Endodermal cell (in vitro differentiated cells): Measurements from ENCODE around the gene DTX1. TPM values are rescaled to one million over a fixed set of nuclear protein-coding genes. Genes with fewer than 3 reads are reported as not detected.

Experiments used
- DNase-seq: peaks from one replicate; pipeline ENCODE4 v3.0.0-alpha.2; 2017
- H3K27ac ChIP-seq: 2 replicates; pipeline ENCODE4 v1.5.1; 2013; ENCODE audit warnings: mild to moderate bottlenecking, low read depth, low read length, moderate library complexity
- H3K27me3 ChIP-seq: 2 replicates; pipeline ENCODE4 v1.6.1; 2013; ENCODE audit warnings: mild to moderate bottlenecking, low read length, moderate library complexity; ENCODE audit not compliant: insufficient read depth, control insufficient read depth, poor library complexity, severe bottlenecking
- H3K36me3 ChIP-seq: 2 replicates; pipeline ENCODE4 v1.7.0; 2013; ENCODE audit warnings: mild to moderate bottlenecking, low read length, moderate library complexity; ENCODE audit not compliant: control insufficient read depth, insufficient read depth
- H3K4me1 ChIP-seq: one replicate; pipeline ENCODE4 v1.7.0; 2013; ENCODE audit warnings: low read length; ENCODE audit not compliant: control insufficient read depth, insufficient read depth
- H3K4me3 ChIP-seq: 2 replicates; pipeline ENCODE4 v1.5.1; 2013; ENCODE audit warnings: mild to moderate bottlenecking, low read length, moderate library complexity
- H3K9ac ChIP-seq: 2 replicates; pipeline ENCODE4 v1.6.1; 2013; ENCODE audit warnings: mild to moderate bottlenecking, low read length, moderate library complexity; ENCODE audit not compliant: poor library complexity, severe bottlenecking; ENCODE audit errors: extremely low read depth
- H3K9me3 ChIP-seq: 2 replicates; pipeline ENCODE4 v1.6.1; 2013; ENCODE audit warnings: mild to moderate bottlenecking, low read length, moderate library complexity; ENCODE audit not compliant: control insufficient read depth
- H3K27ac Mint-ChIP-seq: 2 replicates; pipeline ENCODE4 v1.8.0; 2020; ENCODE audit warnings: mixed read lengths
- H3K27me3 Mint-ChIP-seq: 2 replicates; pipeline ENCODE4 v1.8.0; 2021; ENCODE audit warnings: mild to moderate bottlenecking, mixed read lengths; ENCODE audit not compliant: insufficient read depth
- H3K36me3 Mint-ChIP-seq: 2 replicates; pipeline ENCODE4 v1.8.0; 2020; ENCODE audit warnings: low read depth, mixed read lengths
- H3K4me1 Mint-ChIP-seq: 2 replicates; pipeline ENCODE4 v1.8.0; 2020; ENCODE audit warnings: mixed read lengths
- H3K4me3 Mint-ChIP-seq: 2 replicates; pipeline ENCODE4 v1.8.0; 2020; ENCODE audit warnings: mild to moderate bottlenecking, moderate library complexity, mixed read lengths
- H3K9me3 Mint-ChIP-seq: 2 replicates; pipeline ENCODE4 v1.8.0; 2020; ENCODE audit warnings: mild to moderate bottlenecking, mixed read lengths
- CTCF ChIP-seq: fragments of 200-600 bp; sonication (generic); conservative IDR thresholded peaks from 2 replicates; pipeline ENCODE4 v1.5.0; 2021; ENCODE audit warnings: antibody characterized with exemption, mild to moderate bottlenecking
- WGBS, 2 experiments: methylation state at CpG; one replicate each; pipeline versions ENCODE4 v1.1.5 to v1.1.7; 2013; ENCODE audit warnings: missing lambda C conversion rate in 2 of 2, mixed read lengths in 1 of 2; ENCODE audit not compliant: insufficient coverage in 1 of 2, insufficient read length in 1 of 2; 5-methylcytosine and 5-hydroxymethylcytosine counted together
- total RNA-seq, 2 donors: library from RNA; stranded (reverse); fragmentation: NEBNext Ultra II Directional in 1 of 2; extraction: Animal tissue kit (Norgen Biotek cat#: 25700) in 1 of 2; gene quantifications; 2 replicates in 1 of 2; 3 replicates in 1 of 2; pipeline ENCODE4 v1.2.1, GENCODE V29; 2021

Gene DTX1
- total RNA-seq, 2 donors from 2014 or later, result 3.3 to 4.9 TPM

- 69 to 80% methylated on average over 4 to 5 of the region's 5 CpGs for WGBS, 2 experiments
- no peaks in the 10 kb centered on the region for H3K36me3 ChIP-seq
- no peaks in the 10 kb centered on the region for H3K9me3 ChIP-seq
- no peaks in the 10 kb centered on the region for H3K4me1 ChIP-seq
- Mint-ChIP-seq H3K36me3 (no peaks in the 10 kb centered on the region), H3K4me3 (no peak overlapping the region), H3K4me1 (peaks cover 5% of the 10 kb centered on the region), H3K27ac (no peak overlapping the region), H3K27me3 (peaks cover 9% of the 10 kb centered on the region), H3K9me3 (no peaks in the 10 kb centered on the region)
- peaks cover 14% of the 10 kb centered on the region for H3K27me3 ChIP-seq
- H3K27ac ChIP-seq, result no peak overlapping the region
- no peak for DNase-seq
- no peak overlapping the region for H3K9ac ChIP-seq
- H3K4me3 ChIP-seq, result no peak overlapping the region
- TF ChIP-seq CTCF, result no peak
Measured at GRCh38 chr12:113064395-113065125, 8.0 kb downstream of the DTX1 start.

- Mint-ChIP-seq H3K36me3 (no peaks in the 10 kb centered on the region), H3K4me1 (peaks cover 5% of the 10 kb centered on the region), H3K27ac (no peak overlapping the region), H3K9me3 (no peaks in the 10 kb centered on the region), H3K27me3 (peaks cover 9% of the 10 kb centered on the region), H3K4me3 (no peak overlapping the region)
- peaks cover 12% of the 10 kb centered on the region for H3K27me3 ChIP-seq
- 10 to 31% methylated on average over 13 to 31 of the region's 31 CpGs for WGBS, 2 experiments
- H3K9ac ChIP-seq, result no peak overlapping the region
- no peak for TF ChIP-seq CTCF
- H3K4me1 ChIP-seq, result no peaks in the 10 kb centered on the region
- H3K36me3 ChIP-seq, result no peaks in the 10 kb centered on the region
- DNase-seq, result peak; percentile 96
- H3K27ac ChIP-seq, result no peak overlapping the region
- H3K4me3 ChIP-seq, result no peak overlapping the region
- no peaks in the 10 kb centered on the region for H3K9me3 ChIP-seq
Measured at GRCh38 chr12:113065126-113066007, 8.8 kb downstream of the DTX1 start.

GRCh38 chr12:113066813-113067400, 10.4 kb downstream of the DTX1 start:
- H3K27me3 ChIP-seq, result peaks cover 7% of the 10 kb centered on the region
- no peak overlapping the region for H3K27ac ChIP-seq
- no peak overlapping the region for H3K4me3 ChIP-seq
- 75 to 81% methylated on average over 6 to 13 of the region's 13 CpGs for WGBS, 2 experiments
- no peak overlapping the region for H3K4me3 Mint-ChIP-seq
- H3K9ac ChIP-seq, result no peak overlapping the region
- no peaks in the 10 kb centered on the region for H3K4me1 ChIP-seq
- no peak overlapping the region for H3K27ac Mint-ChIP-seq
- TF ChIP-seq CTCF, result no peak
- H3K36me3 ChIP-seq, result no peaks in the 10 kb centered on the region
- peaks cover 9% of the 10 kb centered on the region for H3K27me3 Mint-ChIP-seq
- H3K9me3 ChIP-seq, result no peaks in the 10 kb centered on the region
- no peaks in the 10 kb centered on the region for H3K9me3 Mint-ChIP-seq
- DNase-seq, result peak; percentile 68
- peaks cover 6% of the 10 kb centered on the region for H3K4me1 Mint-ChIP-seq
- no peaks in the 10 kb centered on the region for H3K36me3 Mint-ChIP-seq
